Heart left ventricle (tissue), 16 donors: ENCODE results near the gene MED25. TPM values are rescaled to one million over a fixed set of nuclear protein-coding genes. Genes with fewer than 3 reads are reported as not detected.

Experiments
- ATAC-seq, 4 donors: fragments of 200-7000 bp; cut with Tn5 transposase; one replicate each; pipeline ENCODE4 v1.9.1; 2020 to 2022; ENCODE audit warnings: moderate library complexity in 4 of 4, mild to moderate bottlenecking in 3 of 4, moderate number of reproducible peaks in 1 of 4
- DNase-seq, 5 donors: peaks; one replicate each; pipeline ENCODE4 v3.0.0-alpha.2; 2020
- H3K27ac ChIP-seq, 12 donors: fragments of 200-600 bp; sonication (generic) in 4 of 12; one replicate each; pipeline versions ENCODE4 v1.5.0 to v1.8.0; 2016 to 2022; ENCODE audit warnings: mild to moderate bottlenecking in 2 of 12
- H3K27me3 ChIP-seq, 9 donors: fragments of 200-600 bp; sonication (generic) in 2 of 9; one replicate each; pipeline versions ENCODE4 v1.5.1 to v1.8.0; 2016 to 2022; ENCODE audit warnings: mild to moderate bottlenecking in 3 of 9
- H3K36me3 ChIP-seq, 9 donors: fragments of 200-600 bp; sonication (generic) in 2 of 9; one replicate each; pipeline versions ENCODE4 v1.5.0 to v1.8.0; 2018 to 2022; ENCODE audit warnings: mild to moderate bottlenecking in 2 of 9
- H3K4me1 ChIP-seq, 12 donors: fragments of 200-600 bp; sonication (generic) in 4 of 12; one replicate each; pipeline versions ENCODE4 v1.5.0 to v1.8.0; 2016 to 2022; ENCODE audit warnings: mild to moderate bottlenecking in 3 of 12
- H3K4me3 ChIP-seq, 12 donors: fragments of 200-600 bp; sonication (generic) in 4 of 12; one replicate each; pipeline versions ENCODE4 v1.5.0 to v1.8.0; 2017 to 2022; ENCODE audit warnings: mild to moderate bottlenecking in 9 of 12, moderate library complexity in 4 of 12
- H3K9me3 ChIP-seq, 12 donors: fragments of 200-600 bp; sonication (generic) in 4 of 12; one replicate each; pipeline versions ENCODE4 v1.5.0 to v1.8.0; 2016 to 2022; ENCODE audit warnings: mild to moderate bottlenecking in 1 of 12
- CTCF ChIP-seq, 12 donors: fragments of 200-600 bp; sonication (generic) in 4 of 12; IDR thresholded peaks; one replicate each; pipeline versions ENCODE4 v1.5.0 to v1.8.0; 2018 to 2022; ENCODE audit warnings: antibody characterized with exemption in 12 of 12, mild to moderate bottlenecking in 5 of 12
- POLR2A ChIP-seq, 2 donors: fragments of 450-650 bp; IDR thresholded peaks; one replicate each; pipeline ENCODE4 v1.6.1; 2017; ENCODE audit warnings: antibody characterized with exemption in 2 of 2, mild to moderate bottlenecking in 2 of 2, moderate library complexity in 2 of 2
- WGBS, 4 donors: extraction: QIAGEN DNeasy Blood & Tissue Kit in 2 of 4; methylation state at CpG; one replicate each; pipeline versions ENCODE4 v1.1.5 to v1.1.7; 2013 to 2018; 5-methylcytosine and 5-hydroxymethylcytosine counted together
- intact Hi-C, 10 donors: fragments of 100-400 bp; cut with DNase I; formaldehyde crosslinking; loops; one replicate each; pipeline versions ENCODE4 v1.11.1 to v1.14.2; 2022
- polyA plus RNA-seq, 2 donors: library from polyadenylated mRNA; stranded (reverse); fragments of 200-250 nt; gene quantifications; one replicate each; pipeline ENCODE4 v1.2.3, GENCODE V29; 2013
- total RNA-seq, 9 donors: library from RNA; depleted of rRNA in 2 of 9; stranded (reverse); fragments of >200 nt in 2 of 9; fragmentation: NEBNext Ultra II Directional in 3 of 9; extraction: Animal tissue kit (Norgen Biotek cat#: 25700) in 3 of 9; gene quantifications; one replicate each; pipeline versions ENCODE4 v1.1.0 to v1.2.4, GENCODE V29; 2016 to 2023
- donor health status: ischemic (EF 13 %, LVEDD 7.1; RV severe dilation, severe dysfunction).
- donor health status: healthy with polysubstance abuse.
- donor health status: DM: no; HTN: yes; CAD: no.
- donor health status: DM: no; HTN: no; CAD: no.
- donor health status: ischemic (EF 25% LVEDD 6.9; RV normal size, moderate dysfunction).
- donor health status: ischemic (EF 25% LVEDD 5.7; RV mildly dilated, moderate dysfunction).
- donor health status: healthy.
- donor health status: DM: yes; HTN: yes; CAD: no.
- donor health status: ischemic (EF 35%, LVEDD 5.7; RV mildly dilated, moderate dysfunction).
- donor health status: nonischemic (EF 11% LVEDD 7.7; RV severe dilation, severe dysfunction).
- donor health status: DM: yes; HTN: yes; CAD: no.
- donor health status: PGD.
- donor health status: ischemic (EF 29% LVEDD 5.4; RV normal size, mild dysfunction).
- donor health status: nonischemic (EF 23%, LVEDD 6.1; RV moderate dilation, normal function).

MED25 gene
- total and polyA plus RNA-seq, 11 donors: 44.1 to 119 (median 54.7) TPM

- Histone ChIP-seq H3K4me3 (peak overlapping the region; percentile 43 to 83 (median 70)), H3K27me3 (no peaks in the 10 kb centered on the region), H3K4me1 (peaks cover 0 to 46% (median 25%) of the 10 kb centered on the region in 12 donors), H3K9me3 (no peaks in the 10 kb centered on the region), H3K36me3 (peaks cover 0 to 6% (median 0%) of the 10 kb centered on the region in 9 donors), H3K27ac (peak overlapping the region; percentile 69 to 95 (median 88))
- intact Hi-C loops: loop anchor here in 5 of 10 donors (2.0 to 5.0 kb wide), 6 partner anchors 40 to 135 kb away; partner anchors contain the start of genes AP2A1 (in 2 of the 5), AKT1S1 (in 1 of the 5), PNKP (in 1 of the 5) and PRMT1 (in 1 of the 5)
- WGBS, 4 donors: 32 to 48% (median 43%) methylated on average over 9 to 11 of the region's 11 CpGs
- DNase-seq (no peak), ATAC-seq (no peak)
- TF ChIP-seq CTCF (IDR thresholded peaks at IDR 0.05): no peak
Observed at GRCh38 chr19:49812452-49812996, 5.6 kb upstream of the MED25 start.

GRCh38 chr19:49812997-49813861, 4.9 kb upstream of the MED25 start, which contains the start of gene FUZ:
FUZ (minus strand) TSS chr19:49813292; CDS start chr19:49813106, 186 bp downstream.
- intact Hi-C loops: loop anchor here in 5 of 10 donors (1.0 to 5.0 kb wide), 7 partner anchors 39 to 136 kb away; partner anchors contain the start of genes AKT1S1 (in 3 of the 5), TBC1D17 (in 3 of the 5), AP2A1 (in 2 of the 5) and PNKP (in 1 of the 5)
- Histone ChIP-seq H3K4me3 (peak within 1 kb of the TSS; percentile 43 to 83 (median 70)), H3K36me3 (no peaks in the 10 kb centered on the region), H3K4me1 (peaks cover 0 to 39% (median 23%) of the 10 kb centered on the region in 12 donors), H3K9me3 (no peaks in the 10 kb centered on the region), H3K27me3 (no peaks in the 10 kb centered on the region), H3K27ac (peak within 1 kb of the TSS; percentile 69 to 95 (median 88))
- DNase-seq (peak; percentile 97 to 98 (median 97)), ATAC-seq (peak; percentile 74 to 82 (median 80))
- TF ChIP-seq CTCF (IDR thresholded peaks at IDR 0.05): peak in 9 of 12 donors; percentile 9 to 54 (median 23)
- TF ChIP-seq POLR2A (IDR thresholded peaks at IDR 0.05): no peak
- 0 to 1% (median 1%) methylated on average over 30 to 45 of the region's 45 CpGs for WGBS, 4 donors

GRCh38 chr19:49814010-49814409, 4.1 kb upstream of the MED25 start:
- Histone ChIP-seq H3K9me3 (no peaks in the 10 kb centered on the region), H3K36me3 (no peaks in the 10 kb centered on the region), H3K27me3 (no peaks in the 10 kb centered on the region), H3K4me1 (peaks cover 0 to 38% (median 21%) of the 10 kb centered on the region in 12 donors), H3K27ac (peak overlapping the region; percentile 69 to 95 (median 88)), H3K4me3 (peak overlapping the region in 10 of 12 donors; percentile 63 to 83 (median 70))
- intact Hi-C loops: loop anchor here in 2 of 10 donors (5.0 kb wide), 3 partner anchors 38 to 137 kb away; partner anchors contain the start of genes AP2A1 (in 1 of the 2), PRMT1 (in 1 of the 2) and PTOV1 (in 1 of the 2)
- 56 to 89% (median 79%) methylated on average over 1 of the region's 1 CpG for WGBS, 4 donors
- ATAC-seq: no peak
- TF ChIP-seq CTCF (IDR thresholded peaks at IDR 0.05): no peak
- TF ChIP-seq POLR2A (IDR thresholded peaks at IDR 0.05): no peak
- no peak for DNase-seq
